H1 (cell line): ENCODE results near the gene NOC2L. TPM values are rescaled to one million over a fixed set of nuclear protein-coding genes. Genes with fewer than 3 reads are reported as not detected.

Experiments used
- CTCF ChIA-PET: fragments of 300-600 bp; sonication (Branson Sonifier 250); formaldehyde crosslinking; loops from one replicate; lab custom pipeline; 2021; ENCODE audit not compliant: partially characterized antibody; lab: Charles Lee
- POLR2A ChIA-PET: fragments of 300-600 bp; sonication (Branson Sonifier 250); formaldehyde crosslinking; loops from one replicate; lab custom pipeline; 2021; ENCODE audit warnings: inconsistent platforms; ENCODE audit not compliant: partially characterized antibody; lab: Charles Lee
- DNase-seq, 2 experiments: peaks; one replicate each; pipeline versions ENCODE4 v3.0.0 to v3.0.0-alpha.2; 2010 to 2022; ENCODE audit warnings: low spot score in 2 of 2, low read depth in 1 of 2, mixed read lengths in 1 of 2
- FAIRE-seq: peaks from 2 replicates; lab custom pipeline; 2011; peaks lifted over from hg19 to GRCh38; lab: Jason Lieb, UNC
- H2AFZ ChIP-seq: 2 replicates; pipeline ENCODE4 v1.8.1; 2012; ENCODE audit warnings: low read length, inconsistent platforms
- H2AK5ac ChIP-seq: 2 replicates; pipeline ENCODE4 v1.6.1; 2013; ENCODE audit warnings: low read depth, low read length
- H2BK120ac ChIP-seq: replicated peaks from 2 replicates; pipeline ENCODE3; 2013; ENCODE audit warnings: low read depth, low read length, inconsistent platforms
- H2BK12ac ChIP-seq: 2 replicates; pipeline ENCODE4 v1.6.1; 2013; ENCODE audit warnings: low read depth, low read length
- H2BK15ac ChIP-seq: 2 replicates; pipeline ENCODE4 v1.6.1; 2013; ENCODE audit warnings: low read length
- H2BK20ac ChIP-seq: 2 replicates; pipeline ENCODE4 v1.6.1; 2013; ENCODE audit warnings: low read length
- H2BK5ac ChIP-seq: 2 replicates; pipeline ENCODE4 v1.6.1; 2013; ENCODE audit warnings: low read depth, low read length
- H3K14ac ChIP-seq: 2 replicates; pipeline ENCODE4 v1.6.1; 2013; ENCODE audit warnings: inconsistent platforms; ENCODE audit not compliant: insufficient read length
- H3K18ac ChIP-seq: 2 replicates; pipeline ENCODE4 v1.6.1; 2013; ENCODE audit warnings: low read length; ENCODE audit errors: extremely low read depth
- H3K23ac ChIP-seq: 2 replicates; pipeline ENCODE4 v1.6.1; 2013; ENCODE audit warnings: inconsistent platforms; ENCODE audit not compliant: insufficient read length
- H3K23me2 ChIP-seq: 2 replicates; pipeline ENCODE4 v1.6.1; 2013; ENCODE audit warnings: low read depth, low read length
- H3K27ac ChIP-seq: 2 replicates; pipeline ENCODE4 v1.6.1; 2011; ENCODE audit warnings: low read depth, low read length, inconsistent platforms
- H3K27me3 ChIP-seq, 4 experiments: replicated peaks in 1 of 4; 1 replicate in 1 of 4; 2 replicates in 3 of 4; pipeline versions ENCODE4 v1.6.1 to v1.8.1; 2011 to 2013; ENCODE audit warnings: low read length in 3 of 4, mild to moderate bottlenecking in 3 of 4, inconsistent platforms in 2 of 4, mixed read lengths in 2 of 4, moderate library complexity in 1 of 4; ENCODE audit not compliant: control insufficient read depth in 3 of 4, insufficient read depth in 3 of 4; ENCODE audit errors: extremely low read depth in 1 of 4
- H3K36me3 ChIP-seq, 4 experiments: 2 replicates each; pipeline versions ENCODE4 v1.6.1 to v1.8.1; 2011 to 2013; ENCODE audit warnings: mild to moderate bottlenecking in 4 of 4, low read length in 3 of 4, moderate library complexity in 2 of 4, control low read depth in 1 of 4, inconsistent platforms in 1 of 4; ENCODE audit not compliant: insufficient read depth in 4 of 4, control insufficient read depth in 2 of 4
- H3K4ac ChIP-seq: replicated peaks from 2 replicates; pipeline ENCODE3; 2013; ENCODE audit warnings: low read length, low read depth, mixed read lengths, inconsistent platforms; ENCODE audit not compliant: insufficient read length
- H3K4me1 ChIP-seq, 4 experiments: replicated peaks in 1 of 4; 1 replicate in 1 of 4; 2 replicates in 3 of 4; pipeline versions ENCODE4 v1.6.1 to v1.8.1; 2011 to 2013; ENCODE audit warnings: low read length in 3 of 4, inconsistent platforms in 2 of 4, mixed read lengths in 1 of 4; ENCODE audit not compliant: insufficient read depth in 4 of 4, control insufficient read depth in 3 of 4
- H3K4me2 ChIP-seq, 2 experiments: 2 replicates each; pipeline versions ENCODE4 v1.6.1 to v1.8.1; 2011 to 2013; ENCODE audit warnings: low read depth in 2 of 2, low read length in 2 of 2, control low read depth in 1 of 2, inconsistent platforms in 1 of 2, mild to moderate bottlenecking in 1 of 2; ENCODE audit not compliant: insufficient read depth in 1 of 2
- H3K4me3 ChIP-seq, 4 experiments: fragments of 200-600, 300-600 bp in 1 of 4; sonication (generic), shearing (Covaris generic), sonication (Bioruptor Twin) in 1 of 4; 2 replicates each; pipeline versions ENCODE4 v1.5.1 to v1.8.1; 2011 to 2016; ENCODE audit warnings: low read length in 4 of 4, low read depth in 3 of 4, control low read depth in 2 of 4, inconsistent platforms in 2 of 4, mild to moderate bottlenecking in 2 of 4, mixed read lengths in 1 of 4, moderate library complexity in 1 of 4; ENCODE audit not compliant: insufficient read depth in 2 of 4; ENCODE audit errors: extremely low read depth in 1 of 4
- H3K56ac ChIP-seq: replicated peaks from 2 replicates; pipeline ENCODE3; 2013; ENCODE audit warnings: low read depth, mild to moderate bottlenecking, mixed read lengths, low read length, inconsistent platforms; ENCODE audit not compliant: insufficient read length
- H3K79me1 ChIP-seq: 2 replicates; pipeline ENCODE4 v1.6.1; 2013; ENCODE audit warnings: low read depth, low read length, control low read depth
- H3K79me2 ChIP-seq, 2 experiments: 2 replicates each; pipeline versions ENCODE4 v1.6.1 to v1.8.1; 2012 to 2013; ENCODE audit warnings: low read length in 2 of 2, mild to moderate bottlenecking in 2 of 2, inconsistent platforms in 1 of 2; ENCODE audit not compliant: insufficient read depth in 2 of 2, control insufficient read depth in 1 of 2
- H3K9ac ChIP-seq, 4 experiments: replicated peaks in 1 of 4; 1 replicate in 1 of 4; 2 replicates in 3 of 4; pipeline versions ENCODE4 v1.6.1 to v1.8.1; 2011 to 2013; ENCODE audit warnings: low read depth in 3 of 4, low read length in 3 of 4, control low read depth in 2 of 4, mild to moderate bottlenecking in 2 of 4, moderate library complexity in 2 of 4, inconsistent platforms in 1 of 4; ENCODE audit errors: extremely low read depth in 1 of 4
- H3K9me3 ChIP-seq, 2 experiments: 2 replicates each; pipeline versions ENCODE4 v1.6.1 to v1.8.1; 2012 to 2013; ENCODE audit warnings: mild to moderate bottlenecking in 2 of 2, moderate library complexity in 2 of 2, control low read depth in 1 of 2, inconsistent platforms in 1 of 2, low read depth in 1 of 2, low read length in 1 of 2, mixed read lengths in 1 of 2; ENCODE audit not compliant: insufficient read depth in 2 of 2
- H4K20me1 ChIP-seq, 2 experiments: replicated peaks in 1 of 2; 2 replicates each; pipeline versions ENCODE3 to v1.8.1; 2011 to 2013; ENCODE audit warnings: inconsistent platforms in 2 of 2, low read length in 2 of 2, mild to moderate bottlenecking in 1 of 2; ENCODE audit not compliant: insufficient read depth in 2 of 2, control insufficient read depth in 1 of 2
- H4K5ac ChIP-seq: 2 replicates; pipeline ENCODE4 v1.6.1; 2013; ENCODE audit warnings: low read length, low read depth, mixed read lengths, inconsistent platforms; ENCODE audit not compliant: insufficient read length
- H4K8ac ChIP-seq: 2 replicates; pipeline ENCODE4 v1.8.0; 2013; ENCODE audit warnings: mild to moderate bottlenecking, moderate library complexity, low read length, inconsistent platforms; ENCODE audit not compliant: insufficient read depth; ENCODE audit errors: extremely low read depth
- H4K91ac ChIP-seq: replicated peaks from 2 replicates; pipeline ENCODE3; 2013; ENCODE audit warnings: low read length, mixed read lengths, inconsistent platforms; ENCODE audit not compliant: insufficient read length
- BRCA1 ChIP-seq: IDR thresholded peaks from 2 replicates; pipeline ENCODE4 v1.6.1; 2012; ENCODE audit warnings: low read depth, low read length, improper control_type of control experiment
- EZH2 ChIP-seq: fragments of 200-600 bp; sonication (generic); IDR thresholded peaks from 2 replicates; pipeline ENCODE4 v1.7.1; 2012; ENCODE audit warnings: low read depth, mild to moderate bottlenecking, moderate library complexity, low read length, inconsistent platforms; ENCODE audit not compliant: severe bottlenecking
- FOSL1 ChIP-seq: IDR thresholded peaks from 2 replicates; pipeline ENCODE4 v1.6.1; 2011; ENCODE audit warnings: mild to moderate bottlenecking, low read depth, low read length, moderate library complexity; ENCODE audit not compliant: insufficient read depth
- HDAC6 ChIP-seq: IDR thresholded peaks from one replicate; pipeline ENCODE4 v1.7.1; 2012; ENCODE audit warnings: low read depth, mild to moderate bottlenecking, inconsistent platforms, low read length, moderate library complexity
- MAX ChIP-seq: IDR thresholded peaks from 2 replicates; pipeline ENCODE4 v1.6.1; 2012; ENCODE audit warnings: inconsistent platforms
- WGBS, 2 experiments: shearing (Covaris generic) in 1 of 2; methylation state at CpG; one replicate each; pipeline versions ENCODE4 v1.1.6 to v1.1.7; 2013 to 2015; ENCODE audit warnings: low lambda C conversion rate in 2 of 2, mixed read lengths in 2 of 2, inconsistent platforms in 1 of 2, low coverage in 1 of 2, missing lambda C conversion rate in 1 of 2; ENCODE audit not compliant: insufficient replicate concordance in 2 of 2, insufficient coverage in 1 of 2, insufficient read length in 1 of 2; ENCODE audit errors: extremely low coverage in 1 of 2, missing lambda C conversion rate in 1 of 2; 5-methylcytosine and 5-hydroxymethylcytosine counted together
- polyA plus RNA-seq, 7 experiments: library from polyadenylated mRNA; depleted of rRNA in 3 of 7; stranded (reverse) in 5 of 7; unstranded in 2 of 7; fragments of >200 nt in 5 of 7; fragments of 200-250 nt in 2 of 7; gene quantifications; 1 replicate in 5 of 7; 2 replicates in 1 of 7; 4 replicates in 1 of 7; pipeline versions ENCODE4 v1.2.1 to v1.2.3, GENCODE V29; 2011 to 2013; ENCODE audit warnings: missing spikeins in 2 of 7, mixed read lengths in 2 of 7
- total RNA-seq: library from RNA; stranded (reverse); fragmentation: NEBNext Ultra II Directional; extraction: Animal tissue kit (Norgen Biotek cat#: 25700); gene quantifications from 2 replicates; pipeline ENCODE4 v1.2.1, GENCODE V29; 2021

NOC2L gene
- total and polyA plus RNA-seq, 2 of the 8 experiments (the other 6 are each of a cell fraction or from before 2014, with no cell fraction given), result 74.7 to 130 TPM

GRCh38 chr1:972726-973458 lies 13.8 kb upstream of the NOC2L start:
- DNase-seq (no peak), FAIRE-seq (no peak)
- Histone ChIP-seq H3K23me2 (peaks cover 5% of the 10 kb centered on the region; the same call in 1 of the 2 replicates), H2AFZ (no peak overlapping the region), H3K18ac (no peak overlapping the region), H4K8ac (no peak overlapping the region; the same call in 1 of the 2 replicates), H2BK120ac (no peak overlapping the region), H4K91ac (no peak overlapping the region), H2BK12ac (no peak overlapping the region), H3K23ac (no peak overlapping the region), H2BK15ac (no peak overlapping the region), H3K56ac (no peak overlapping the region), H4K5ac (no peak overlapping the region), H3K9me3 (no peaks in the 10 kb centered on the region), H3K9ac (no peak overlapping the region), H3K4me2 (no peak overlapping the region), H2AK5ac (no peak overlapping the region), H3K4ac (no peak overlapping the region), H2BK5ac (no peak overlapping the region), H3K36me3 (no peaks in the 10 kb centered on the region), H3K79me2 (peaks cover 0 to 3% of the 10 kb centered on the region in 2 experiments; a peak in 1 of 4 replicates), H4K20me1 (peaks cover 0 to 17% of the 10 kb centered on the region in 2 experiments), H3K27me3 (peaks cover 0 to 46% (median 32%) of the 10 kb centered on the region in 4 experiments; a peak in 6 of 7 replicates), H3K14ac (no peak overlapping the region), H3K27ac (no peak overlapping the region), H3K4me3 (no peak overlapping the region), H3K4me1 (peaks cover 0 to 15% (median 5%) of the 10 kb centered on the region in 4 experiments; a peak in 4 of 7 replicates), H3K79me1 (no peaks in the 10 kb centered on the region; the same call in 1 of the 2 replicates), H2BK20ac (no peak overlapping the region)
- ChIA-PET POLR2A (interaction anchor here (1.3 to 1.5 kb wide), 2 partner anchors 12 to 29 kb away, joined by 3 to 4 read pairs; no protein-coding TSS in a partner anchor), CTCF (interaction anchor here (1.1 to 7.0 kb wide), 4 partner anchors 11 to 91 kb away, joined by 3 to 53 read pairs (median 6); partner anchors contain the start of gene PERM1)
- WGBS, 2 experiments, result 90% methylated on average over 21 of the region's 28 CpGs; no CpG with 5 or more reads in 1 of the 2 experiments
- TF ChIP-seq HDAC6 (no peak), FOSL1 (no peak), BRCA1 (no peak), EZH2 (no peak), MAX (no peak)
